ENCODE data around the gene GPHN. TPM values are rescaled to one million over a fixed set of nuclear protein-coding genes. Genes with fewer than 3 reads are reported as not detected.
A peak's percentile ranks its signal among the peaks of the same experiment; 100 is the strongest.

GPHN gene
- total RNA-seq, 3 donors from 2014 or later, result 32.8 to 57.0 (median 38.1) TPM

DNA sequence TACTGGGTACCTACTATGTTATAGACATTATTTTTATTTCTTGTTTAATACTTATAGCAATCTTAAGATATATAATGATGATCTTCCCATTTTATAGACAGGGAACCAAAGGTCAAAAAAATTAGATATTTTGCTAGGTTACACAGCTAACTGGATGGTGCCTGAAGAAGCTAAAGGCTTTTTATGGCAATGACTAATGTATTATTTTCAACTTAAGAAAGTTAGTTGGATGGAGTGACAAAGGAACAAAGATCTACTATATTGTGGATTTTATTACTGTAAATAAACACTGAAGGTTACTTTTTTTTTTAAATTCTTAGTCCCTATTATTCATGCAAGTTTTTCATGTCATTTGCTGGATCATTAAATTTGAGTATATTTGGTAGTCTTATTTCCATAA, 227.9 kb downstream of the GPHN start:
- no peak for ATAC-seq
- H3K36me3 ChIP-seq (ENCODE audit: low read depth), result no peaks in the 10 kb centered on the region
- no peaks in the 10 kb centered on the region for H3K4me1 ChIP-seq (ENCODE audit: low read depth)
- no peak overlapping the region for H3K4me3 ChIP-seq
- intact Hi-C loops (cut with DNase I, micrococcal nuclease), result no loop called here
- no peak for DNase-seq
- peaks cover 11% of the 10 kb centered on the region for H3K9me3 ChIP-seq
- TF ChIP-seq, protein P1, sequence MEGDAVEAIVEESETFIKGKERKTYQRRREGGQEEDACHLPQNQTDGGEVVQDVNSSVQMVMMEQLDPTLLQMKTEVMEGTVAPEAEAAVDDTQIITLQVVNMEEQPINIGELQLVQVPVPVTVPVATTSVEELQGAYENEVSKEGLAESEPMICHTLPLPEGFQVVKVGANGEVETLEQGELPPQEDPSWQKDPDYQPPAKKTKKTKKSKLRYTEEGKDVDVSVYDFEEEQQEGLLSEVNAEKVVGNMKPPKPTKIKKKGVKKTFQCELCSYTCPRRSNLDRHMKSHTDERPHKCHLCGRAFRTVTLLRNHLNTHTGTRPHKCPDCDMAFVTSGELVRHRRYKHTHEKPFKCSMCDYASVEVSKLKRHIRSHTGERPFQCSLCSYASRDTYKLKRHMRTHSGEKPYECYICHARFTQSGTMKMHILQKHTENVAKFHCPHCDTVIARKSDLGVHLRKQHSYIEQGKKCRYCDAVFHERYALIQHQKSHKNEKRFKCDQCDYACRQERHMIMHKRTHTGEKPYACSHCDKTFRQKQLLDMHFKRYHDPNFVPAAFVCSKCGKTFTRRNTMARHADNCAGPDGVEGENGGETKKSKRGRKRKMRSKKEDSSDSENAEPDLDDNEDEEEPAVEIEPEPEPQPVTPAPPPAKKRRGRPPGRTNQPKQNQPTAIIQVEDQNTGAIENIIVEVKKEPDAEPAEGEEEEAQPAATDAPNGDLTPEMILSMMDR (IDR thresholded peaks at IDR 0.05), result no peak

GRCh38 chr14:66739826-66740225, 231.9 kb downstream of the GPHN start:
- Histone ChIP-seq H3K9me3 (peaks cover 3% of the 10 kb centered on the region), H3K36me3 (ENCODE audit: low read depth) (no peaks in the 10 kb centered on the region), H3K4me3 (no peak overlapping the region), H3K4me1 (ENCODE audit: low read depth) (no peaks in the 10 kb centered on the region)
- ATAC-seq (no peak), DNase-seq (no peak)
- intact Hi-C loops (cut with DNase I, micrococcal nuclease), result no loop called here
- TF ChIP-seq, protein P1 (IDR thresholded peaks at IDR 0.05), result no peak

DNA sequence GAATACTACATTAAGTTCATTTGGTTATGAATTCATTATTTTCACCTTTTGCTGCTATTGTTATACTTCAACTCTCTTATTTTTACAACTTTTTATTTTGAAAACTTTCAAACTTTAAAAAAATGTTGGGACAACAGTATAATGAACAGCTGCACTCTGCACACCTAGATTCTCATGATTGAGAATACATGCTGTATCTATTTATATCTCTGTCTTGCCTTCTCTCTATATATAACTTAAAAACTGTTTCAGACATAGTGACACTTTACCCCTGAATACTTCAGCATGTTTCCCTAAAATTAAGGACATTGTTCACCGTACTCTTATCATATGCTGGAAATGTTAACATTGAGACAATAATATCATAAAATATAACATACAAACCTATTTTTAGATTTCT, 237.1 kb downstream of the GPHN start:
- Histone ChIP-seq H3K9me3 (no peaks in the 10 kb centered on the region), H3K36me3 (ENCODE audit: low read depth) (no peaks in the 10 kb centered on the region), H3K4me3 (no peak overlapping the region), H3K4me1 (ENCODE audit: low read depth) (no peaks in the 10 kb centered on the region)
- TF ChIP-seq, protein P1 (IDR thresholded peaks at IDR 0.05), result no peak
- ATAC-seq (no peak), DNase-seq (no peak)
- intact Hi-C loops (cut with DNase I, micrococcal nuclease), result no loop called here

DNA sequence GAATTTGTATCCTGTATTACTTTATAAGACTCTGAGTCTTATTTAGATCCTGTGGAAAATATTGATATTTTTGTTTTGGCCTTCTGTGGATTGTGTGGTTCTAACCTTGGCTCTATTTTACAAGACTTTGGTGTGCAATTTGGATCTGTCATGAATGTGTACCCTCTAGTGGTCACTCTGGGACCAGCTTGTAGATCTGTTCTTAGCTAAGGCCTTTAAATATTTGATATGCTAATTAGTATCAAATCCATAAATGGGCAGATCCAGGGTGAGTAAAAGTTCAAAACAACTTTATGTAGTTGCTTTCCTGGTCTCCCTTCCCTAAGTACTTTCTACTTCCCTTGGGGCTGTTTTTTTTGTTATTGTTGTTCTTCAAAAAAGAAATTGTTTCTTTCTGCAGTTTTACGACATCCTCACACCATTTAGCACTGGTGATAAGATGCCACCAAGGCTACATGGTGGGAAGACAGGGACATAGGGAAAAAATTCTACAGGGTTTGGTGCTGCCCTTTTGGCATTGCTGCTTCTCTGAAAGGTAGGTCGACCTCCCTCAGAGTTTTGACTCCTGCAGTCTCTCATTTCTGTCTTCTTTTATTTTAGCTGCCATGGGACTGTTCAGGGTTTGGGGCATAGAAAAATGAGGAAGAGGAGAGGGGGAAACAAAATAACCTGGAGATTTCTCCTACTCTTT, 238.5 kb downstream of the GPHN start:
- Histone ChIP-seq H3K36me3 (ENCODE audit: low read depth) (no peaks in the 10 kb centered on the region), H3K4me1 (ENCODE audit: low read depth) (no peaks in the 10 kb centered on the region), H3K4me3 (no peak overlapping the region), H3K9me3 (no peaks in the 10 kb centered on the region)
- intact Hi-C loops (cut with DNase I, micrococcal nuclease), result no loop called here
- ATAC-seq (peak; percentile 49), DNase-seq (peak in 1 of 3 donors; percentile 47)
- TF ChIP-seq, protein P1 (IDR thresholded peaks at IDR 0.05), result no peak

DNA sequence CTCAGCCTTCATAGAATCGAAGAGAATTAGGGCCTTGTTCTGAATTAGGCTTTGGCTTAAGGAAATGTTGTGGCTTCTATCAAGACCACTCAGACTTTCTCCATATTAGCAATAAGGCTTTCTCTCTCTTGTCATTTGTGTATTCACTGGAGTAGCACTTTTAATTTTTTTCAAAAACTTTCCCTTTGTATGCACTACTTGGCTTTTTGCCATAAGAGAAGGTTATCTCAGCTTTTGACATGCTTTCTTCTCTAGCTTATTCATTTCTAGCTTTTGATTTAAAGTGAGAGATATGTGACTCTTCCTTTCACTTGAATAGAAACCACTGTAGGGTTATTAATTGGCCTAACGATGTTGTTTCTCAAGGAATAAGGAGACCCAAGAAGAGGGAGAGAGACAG, 244.2 kb downstream of the GPHN start:
- intact Hi-C loops (cut with DNase I, micrococcal nuclease), result no loop called here
- TF ChIP-seq, protein P1 (IDR thresholded peaks at IDR 0.05), result no peak
- Histone ChIP-seq H3K4me1 (ENCODE audit: low read depth) (no peaks in the 10 kb centered on the region), H3K36me3 (ENCODE audit: low read depth) (no peaks in the 10 kb centered on the region), H3K4me3 (no peak overlapping the region), H3K9me3 (no peaks in the 10 kb centered on the region)
- DNase-seq, result no peak
- no peak for ATAC-seq

All from mucosa of descending colon (tissue), 3 donors.